HG02678 (cell line): Measurements from ENCODE around the gene MYO9B.
"Not testable (repeated sequence)": the region's sequence is repeated elsewhere in the genome, so short reads cannot be mapped to it uniquely, and the experiment has no call there.

Experiments used
- ATAC-seq: cut with Tn5 transposase; IDR thresholded peaks from one replicate; pipeline ENCODE4 v1.9.1; 2021; ENCODE audit warnings: mild to moderate bottlenecking, moderate library complexity; ENCODE audit not compliant: unreplicated experiment

Gene MYO9B

GRCh38 chr19:17090583-17090982, 15.0 kb downstream of the MYO9B start:
- no peak for ATAC-seq

- ATAC-seq: no peak
These were observed 16.3 kb downstream of the MYO9B start for GRCh38 chr19:17091758-17092333.

- no peak for ATAC-seq
These were observed 17.1 kb downstream of the MYO9B start for GRCh38 chr19:17092696-17093095.

GRCh38 chr19:17094694-17095093, 19.1 kb downstream of the MYO9B start:
- ATAC-seq: not testable (repeated sequence)

DNA sequence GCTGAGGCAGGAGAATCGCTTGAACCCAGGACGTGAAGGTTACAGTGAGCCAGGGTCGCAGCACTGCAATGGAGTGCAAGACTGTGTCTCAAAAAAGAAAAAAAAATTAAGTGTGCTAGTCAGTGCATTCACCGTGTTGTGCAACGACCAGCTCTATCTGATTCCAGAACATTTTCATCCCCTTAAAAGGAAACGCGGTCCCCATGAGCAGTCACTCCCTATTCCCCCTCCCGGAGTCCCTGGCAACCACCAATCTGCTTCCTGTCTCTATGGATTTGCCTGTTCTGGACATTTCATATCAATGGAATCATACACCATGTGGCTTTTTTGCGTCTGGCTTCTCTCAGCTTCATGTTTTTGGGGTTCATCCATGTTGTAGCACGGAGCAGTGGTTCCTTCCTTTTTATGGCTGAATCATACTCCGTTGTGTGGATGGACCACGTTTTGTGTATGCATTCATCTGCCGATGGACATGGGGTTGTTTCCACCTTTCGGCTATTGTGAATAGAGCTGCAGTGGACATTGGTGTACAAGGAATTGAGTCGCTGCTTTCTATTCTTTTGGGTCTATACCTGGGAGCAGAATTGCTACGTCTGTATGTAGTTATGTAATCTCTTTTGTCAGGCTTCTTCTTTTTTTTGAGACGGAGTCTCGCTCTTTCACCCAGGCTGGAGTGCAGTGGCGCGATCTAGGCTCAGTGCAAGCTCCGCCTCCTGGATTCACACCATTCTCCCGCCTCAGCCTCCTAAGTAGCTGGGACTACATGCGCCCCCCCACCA, 19.8 kb downstream of the MYO9B start:
- ATAC-seq: no peak

DNA sequence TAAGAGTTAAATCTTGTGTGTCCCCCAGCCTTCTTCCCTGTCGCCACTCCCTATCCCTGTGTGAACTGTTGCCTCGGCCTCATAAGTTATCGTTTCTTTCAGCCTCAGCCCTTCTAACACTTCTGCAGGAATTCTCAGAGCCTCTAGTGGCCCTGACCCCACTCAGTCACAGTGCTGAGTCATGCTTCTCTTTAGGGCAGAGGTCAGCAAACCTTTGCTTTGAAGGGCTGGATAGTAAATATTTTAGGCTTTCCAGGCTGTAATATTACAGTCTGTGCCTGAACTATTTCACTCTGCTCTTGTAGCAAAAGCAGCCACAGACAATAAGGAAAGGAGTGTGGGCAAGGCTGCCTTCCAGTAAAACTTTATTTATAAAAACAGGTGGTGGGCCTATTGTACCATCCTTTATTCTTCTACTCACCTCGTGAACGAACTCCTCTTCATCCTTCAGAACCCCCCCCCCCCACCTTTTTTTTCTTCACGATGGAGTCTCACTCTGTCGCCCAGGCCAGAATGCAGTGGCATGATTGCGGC, 22.1 kb downstream of the MYO9B start:
- no peak for ATAC-seq

GRCh38 chr19:17098326-17098725, 22.7 kb downstream of the MYO9B start:
- ATAC-seq: no peak

GRCh38 chr19:17101686-17102628, 26.4 kb downstream of the MYO9B start:
- ATAC-seq: no peak

GRCh38 chr19:17103177-17103576, 27.6 kb downstream of the MYO9B start:
- ATAC-seq: no peak

DNA sequence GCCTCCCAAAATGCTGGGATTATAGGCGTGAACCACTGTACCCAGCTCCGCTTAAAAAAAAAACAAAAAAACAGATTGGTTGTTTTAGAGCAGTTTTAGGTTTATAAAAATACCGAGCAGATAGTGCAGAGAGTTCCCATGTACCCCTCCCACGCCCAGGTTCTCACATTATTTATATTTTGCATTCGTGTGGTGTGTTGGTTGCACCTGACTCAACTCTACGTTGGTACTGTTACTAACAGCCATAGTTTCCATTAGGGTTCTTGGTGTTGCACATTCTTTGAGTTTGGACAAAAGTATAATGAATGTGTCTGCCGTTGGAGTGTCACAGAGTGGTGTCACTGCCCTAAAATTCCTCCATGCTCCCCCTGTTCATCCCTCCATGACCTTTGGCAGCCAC, 29.1 kb downstream of the MYO9B start:
- ATAC-seq: no peak

DNA sequence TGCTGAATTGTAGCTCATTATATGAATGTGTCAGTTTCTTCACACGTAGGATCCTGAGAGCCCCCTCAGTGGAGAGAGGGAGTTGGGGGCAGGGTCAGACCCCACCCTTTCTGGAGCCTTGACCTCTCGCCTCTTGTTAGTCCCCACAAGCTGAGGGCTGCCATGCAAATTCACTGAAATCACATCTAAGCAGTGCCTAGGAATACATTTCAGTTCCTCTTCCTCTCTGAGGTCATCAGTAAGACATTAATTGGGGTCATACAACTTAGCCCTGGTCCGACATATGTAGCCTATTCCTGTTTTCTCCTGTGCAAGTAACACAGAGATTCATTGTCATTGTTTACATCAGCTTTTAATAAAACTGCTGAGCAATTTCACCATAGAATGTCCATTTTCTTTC, 30.0 kb downstream of the MYO9B start:
- no peak for ATAC-seq

GRCh38 chr19:17106964-17107363, 31.4 kb downstream of the MYO9B start:
- not testable (repeated sequence) for ATAC-seq

DNA sequence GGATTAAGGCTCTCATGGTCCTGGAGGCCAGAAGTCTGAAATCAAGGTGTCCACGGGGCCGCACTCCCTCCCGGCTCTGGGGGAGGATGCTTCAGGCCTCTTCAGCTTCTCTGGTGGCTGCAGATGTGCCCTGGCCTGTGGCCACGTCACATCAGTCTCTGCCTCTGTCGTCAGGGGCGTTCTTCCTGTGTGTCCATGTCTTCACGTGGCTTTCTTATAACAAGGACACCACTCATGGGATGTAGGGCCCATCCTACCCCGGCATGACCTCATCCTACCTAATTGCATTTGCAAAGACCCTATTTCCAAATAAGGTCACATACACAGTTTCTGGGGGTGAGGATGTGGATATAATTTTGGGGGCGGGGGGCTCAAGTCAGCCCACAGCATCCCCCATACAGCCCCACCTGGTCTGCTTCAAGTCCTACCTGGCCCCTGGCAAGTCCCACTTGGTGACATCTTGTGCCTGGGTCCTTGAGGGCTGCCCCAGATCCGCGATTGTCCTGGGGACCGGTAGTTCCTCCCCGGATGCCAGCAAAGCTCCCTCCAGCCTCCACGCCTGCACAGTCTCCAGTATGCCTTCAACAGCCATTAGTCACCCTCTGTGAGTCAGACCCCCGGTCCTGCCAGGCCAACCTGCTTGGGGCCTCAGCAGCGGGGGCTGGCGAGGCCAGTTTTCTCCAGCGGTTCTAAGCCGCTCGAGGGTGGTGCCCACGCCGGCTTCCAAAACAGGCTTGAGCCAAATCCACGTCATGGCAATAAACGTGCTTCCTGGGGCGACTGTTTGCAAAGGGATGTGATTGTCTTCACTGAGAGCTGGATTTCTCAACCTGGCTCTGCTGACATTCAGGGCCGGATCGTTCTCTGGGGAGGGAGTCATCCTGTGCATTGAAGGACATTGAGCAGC, 32.2 kb downstream of the MYO9B start:
- ATAC-seq: no peak

DNA sequence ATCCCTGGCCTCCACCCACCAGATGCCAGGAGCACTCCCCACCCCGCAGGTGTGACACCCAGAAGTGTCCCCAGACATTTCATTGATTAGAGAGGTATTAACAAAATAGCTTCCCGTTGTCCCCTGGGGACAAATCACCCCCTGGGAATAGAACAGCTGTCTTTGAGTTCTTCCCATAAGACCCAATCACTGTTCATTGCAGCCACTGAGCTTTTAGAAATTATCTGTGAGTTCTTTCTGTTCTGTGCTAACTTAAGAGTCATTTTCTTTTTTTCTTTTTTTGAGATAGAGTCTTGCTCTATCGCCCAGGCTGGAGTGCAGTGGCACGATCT, 32.8 kb downstream of the MYO9B start:
- ATAC-seq: no peak

GRCh38 chr19:17109300-17109699, 33.7 kb downstream of the MYO9B start:
- ATAC-seq: no peak

DNA sequence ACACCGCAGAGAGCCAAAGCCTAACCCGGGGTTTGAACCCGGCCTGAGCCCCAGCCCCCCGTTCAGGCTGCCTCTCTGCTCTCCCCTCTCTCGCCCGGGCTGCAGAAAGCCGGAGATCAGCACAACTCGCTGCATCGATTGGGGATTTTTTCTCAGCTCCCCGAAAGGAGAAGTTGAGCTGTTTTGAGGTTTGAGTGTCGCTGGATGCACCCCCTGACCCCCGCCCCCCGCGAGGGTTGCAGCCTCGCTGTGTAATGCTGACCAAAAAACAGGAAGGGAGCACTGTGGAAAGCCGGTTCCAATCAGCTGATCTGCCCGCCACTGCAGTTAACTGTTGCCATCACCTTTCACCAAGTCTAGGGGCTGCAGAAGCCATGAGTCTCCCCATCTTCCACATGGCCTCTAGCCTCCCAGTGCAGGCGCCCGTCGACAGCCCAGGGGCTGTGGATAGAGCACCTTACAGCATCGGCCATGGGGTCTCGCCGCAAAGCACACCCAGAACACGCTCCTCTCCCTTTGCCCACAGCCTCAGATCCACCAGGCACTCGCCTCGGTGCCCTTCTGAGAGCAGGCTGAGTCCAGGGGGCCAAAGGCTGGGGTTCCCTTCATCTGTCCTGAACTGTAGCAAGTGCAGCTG, 34.5 kb downstream of the MYO9B start:
- ATAC-seq: no peak

DNA sequence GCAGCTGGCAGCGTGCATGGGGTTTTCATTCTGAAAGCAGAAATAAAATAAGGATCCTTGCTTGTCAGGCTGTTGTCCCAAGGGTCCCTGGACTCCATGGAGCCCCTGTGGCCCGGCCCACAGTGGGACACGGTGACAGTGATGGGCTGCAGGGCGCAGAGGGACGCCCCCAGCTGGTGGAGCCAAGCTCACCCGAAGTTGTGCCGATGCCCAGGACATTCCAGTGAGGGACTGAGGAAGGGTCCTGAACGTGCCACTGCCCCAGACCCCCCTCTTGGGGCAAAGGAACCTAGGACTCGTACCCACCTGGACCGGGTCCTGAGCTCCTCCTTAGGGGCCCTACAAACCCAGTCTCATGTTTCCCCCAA, 35.0 kb downstream of the MYO9B start:
- no peak for ATAC-seq

DNA sequence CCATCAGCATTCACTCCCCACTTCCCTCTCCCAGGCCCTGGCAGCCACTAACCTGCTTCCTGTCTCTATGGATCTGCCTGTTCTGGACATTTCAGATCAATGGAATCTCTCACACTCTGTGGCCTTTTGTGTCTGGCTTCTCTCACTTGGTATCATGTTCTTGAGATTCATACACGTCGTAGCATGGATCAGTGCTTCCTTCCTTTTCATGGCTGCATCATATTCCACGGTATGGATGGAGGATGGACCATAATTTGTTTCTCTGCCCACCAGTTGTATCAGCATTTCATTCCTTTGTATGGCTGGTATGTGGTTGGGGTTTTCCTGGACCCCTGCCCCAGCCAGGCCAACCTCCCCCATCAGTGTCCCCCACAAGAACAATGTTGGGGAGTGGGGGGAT, 36.2 kb downstream of the MYO9B start:
- ATAC-seq: no peak

DNA sequence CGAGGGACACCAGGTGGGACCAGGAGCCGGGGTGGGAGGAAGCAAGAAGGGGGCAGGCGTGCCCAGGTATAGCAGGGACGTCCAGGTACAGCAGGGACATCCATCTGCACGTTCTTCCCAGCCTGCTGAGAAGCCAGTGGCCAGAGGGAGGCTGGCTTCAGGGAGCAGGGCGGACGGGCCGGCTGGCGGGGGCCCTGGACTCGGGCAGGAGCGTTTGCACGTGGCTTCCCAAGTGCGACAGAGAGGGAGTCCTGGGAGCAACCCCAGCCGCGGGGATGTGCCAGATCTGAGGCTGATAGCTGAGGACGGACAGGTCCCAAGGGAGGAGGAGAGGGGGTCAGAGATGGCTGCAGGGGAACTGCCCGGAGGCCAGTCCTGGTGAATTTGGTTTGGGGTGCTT, 36.7 kb downstream of the MYO9B start:
- no peak for ATAC-seq

DNA sequence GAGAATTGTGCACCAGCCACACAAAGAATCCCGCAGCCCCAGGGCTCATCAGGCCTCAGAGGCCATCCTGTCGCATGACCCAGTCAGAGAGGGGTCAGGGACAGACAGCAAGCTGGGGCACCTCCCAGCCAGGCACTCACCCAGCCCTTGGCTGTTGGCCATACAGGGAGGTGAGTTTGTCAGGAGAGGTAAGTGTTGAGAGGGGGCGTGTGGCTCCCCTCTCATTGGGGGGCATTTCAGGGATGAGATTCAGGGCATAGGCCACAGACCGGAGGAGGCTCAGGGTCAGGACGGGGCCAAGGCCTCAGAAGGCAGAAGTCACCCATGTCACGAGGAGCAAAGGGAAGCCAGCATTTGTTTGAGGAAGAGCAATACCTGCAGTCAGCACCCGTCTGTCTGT, 37.1 kb downstream of the MYO9B start:
- no peak for ATAC-seq
